DND-41 (cell line): ENCODE measurements around the gene TMEM61.
"Not testable (repeated sequence)": the region's sequence is repeated elsewhere in the genome, so short reads cannot be mapped to it uniquely, and the experiment has no call there.

Source experiments
- ATAC-seq: fragments of 200-7000 bp; cut with Tn5 transposase; 3 replicates; pipeline ENCODE4 v1.9.1; 2021; ENCODE audit warnings: low read depth; ENCODE audit not compliant: insufficient read depth
- DNase-seq: peaks from one replicate; pipeline ENCODE4 v3.0.0-alpha.2; 2020
- H2AFZ ChIP-seq: 2 replicates; pipeline ENCODE4 v1.6.0; 2012; ENCODE audit warnings: low read depth, low read length
- H3K27ac ChIP-seq: 2 replicates; pipeline ENCODE4 v1.5.1; 2012; ENCODE audit warnings: low read length, inconsistent platforms
- H3K27me3 ChIP-seq: fragments of 200-600 bp; sonication (generic); 2 replicates; pipeline ENCODE4 v1.6.0; 2012; ENCODE audit warnings: low read length, mild to moderate bottlenecking, inconsistent platforms; ENCODE audit not compliant: insufficient read depth, poor library complexity
- H3K36me3 ChIP-seq: 2 replicates; pipeline ENCODE4 v1.5.1; 2012; ENCODE audit warnings: low read length, inconsistent platforms; ENCODE audit not compliant: insufficient read depth
- H3K4me1 ChIP-seq: 2 replicates; pipeline ENCODE4 v1.5.1; 2012; ENCODE audit warnings: mild to moderate bottlenecking, low read length; ENCODE audit not compliant: insufficient read depth
- H3K4me2 ChIP-seq: 2 replicates; pipeline ENCODE4 v1.6.0; 2012; ENCODE audit warnings: mild to moderate bottlenecking, moderate library complexity, low read length, inconsistent platforms; ENCODE audit not compliant: insufficient read depth
- H3K4me3 ChIP-seq, 2 experiments: fragments of 200-600 bp in 1 of 2; shearing (Covaris generic) in 1 of 2; 2 replicates each; pipeline ENCODE4 v1.5.1; 2012 to 2016; ENCODE audit warnings: inconsistent platforms in 2 of 2, low read length in 2 of 2, mild to moderate bottlenecking in 2 of 2, low read depth in 1 of 2, moderate library complexity in 1 of 2
- H3K79me2 ChIP-seq: 2 replicates; pipeline ENCODE4 v1.6.0; 2012; ENCODE audit warnings: low read length, inconsistent platforms; ENCODE audit not compliant: insufficient read depth
- H3K9ac ChIP-seq: 2 replicates; pipeline ENCODE4 v1.6.0; 2012; ENCODE audit warnings: low read depth, mild to moderate bottlenecking, inconsistent platforms, low read length, moderate library complexity
- H3K9me3 ChIP-seq: 2 replicates; pipeline ENCODE4 v1.5.1; 2012; ENCODE audit warnings: low read length, moderate library complexity, mild to moderate bottlenecking, inconsistent platforms; ENCODE audit not compliant: insufficient read depth, severe bottlenecking
- H4K20me1 ChIP-seq: 2 replicates; pipeline ENCODE4 v1.6.0; 2012; ENCODE audit warnings: low read length; ENCODE audit not compliant: insufficient read depth
- EZH2 ChIP-seq: IDR thresholded peaks from 3 replicates; pipeline ENCODE4 v1.6.1; 2012; ENCODE audit warnings: borderline replicate concordance, low read depth, mild to moderate bottlenecking, moderate library complexity, low read length, inconsistent platforms; ENCODE audit not compliant: severe bottlenecking
- TF ChIP-seq, protein P1 (sequence below): IDR thresholded peaks from 2 replicates; pipeline ENCODE4 v1.5.1; 2012; ENCODE audit warnings: borderline replicate concordance, low read length, moderate library complexity, mild to moderate bottlenecking; ENCODE audit not compliant: poor library complexity, severe bottlenecking; ENCODE audit errors: extremely low read depth

Gene TMEM61

GRCh38 chr1:54936791-54937190, 43.6 kb upstream of the TMEM61 start:
- Histone ChIP-seq H3K27ac (no peak overlapping the region), H3K36me3 (no peaks in the 10 kb centered on the region), H3K27me3 (peaks cover 5% of the 10 kb centered on the region), H3K79me2 (no peaks in the 10 kb centered on the region), H3K9me3 (no peaks in the 10 kb centered on the region), H3K4me1 (no peaks in the 10 kb centered on the region), H3K9ac (no peak overlapping the region), H3K4me3 (no peak overlapping the region), H3K4me2 (no peak overlapping the region), H4K20me1 (no peaks in the 10 kb centered on the region), H2AFZ (no peak overlapping the region)
- DNase-seq, result no peak
- no peak for TF ChIP-seq EZH2
- no peak for ATAC-seq

- peaks cover 5% of the 10 kb centered on the region for H3K27me3 ChIP-seq
- no peak overlapping the region for H3K9ac ChIP-seq
- H3K36me3 ChIP-seq, result no peaks in the 10 kb centered on the region
- H4K20me1 ChIP-seq, result no peaks in the 10 kb centered on the region
- H2AFZ ChIP-seq, result no peak overlapping the region
- no peak overlapping the region for H3K4me3 ChIP-seq
- DNase-seq, result no peak
- H3K4me1 ChIP-seq, result no peaks in the 10 kb centered on the region
- TF ChIP-seq EZH2, result no peak
- TF ChIP-seq, protein P1, sequence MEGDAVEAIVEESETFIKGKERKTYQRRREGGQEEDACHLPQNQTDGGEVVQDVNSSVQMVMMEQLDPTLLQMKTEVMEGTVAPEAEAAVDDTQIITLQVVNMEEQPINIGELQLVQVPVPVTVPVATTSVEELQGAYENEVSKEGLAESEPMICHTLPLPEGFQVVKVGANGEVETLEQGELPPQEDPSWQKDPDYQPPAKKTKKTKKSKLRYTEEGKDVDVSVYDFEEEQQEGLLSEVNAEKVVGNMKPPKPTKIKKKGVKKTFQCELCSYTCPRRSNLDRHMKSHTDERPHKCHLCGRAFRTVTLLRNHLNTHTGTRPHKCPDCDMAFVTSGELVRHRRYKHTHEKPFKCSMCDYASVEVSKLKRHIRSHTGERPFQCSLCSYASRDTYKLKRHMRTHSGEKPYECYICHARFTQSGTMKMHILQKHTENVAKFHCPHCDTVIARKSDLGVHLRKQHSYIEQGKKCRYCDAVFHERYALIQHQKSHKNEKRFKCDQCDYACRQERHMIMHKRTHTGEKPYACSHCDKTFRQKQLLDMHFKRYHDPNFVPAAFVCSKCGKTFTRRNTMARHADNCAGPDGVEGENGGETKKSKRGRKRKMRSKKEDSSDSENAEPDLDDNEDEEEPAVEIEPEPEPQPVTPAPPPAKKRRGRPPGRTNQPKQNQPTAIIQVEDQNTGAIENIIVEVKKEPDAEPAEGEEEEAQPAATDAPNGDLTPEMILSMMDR, result no peak
- H3K27ac ChIP-seq, result no peak overlapping the region
- no peaks in the 10 kb centered on the region for H3K9me3 ChIP-seq
- ATAC-seq, result no peak
- no peak overlapping the region for H3K4me2 ChIP-seq
- H3K79me2 ChIP-seq, result no peaks in the 10 kb centered on the region
Measured at GRCh38 chr1:54937469-54937868, 43.0 kb upstream of the TMEM61 start.

DNA sequence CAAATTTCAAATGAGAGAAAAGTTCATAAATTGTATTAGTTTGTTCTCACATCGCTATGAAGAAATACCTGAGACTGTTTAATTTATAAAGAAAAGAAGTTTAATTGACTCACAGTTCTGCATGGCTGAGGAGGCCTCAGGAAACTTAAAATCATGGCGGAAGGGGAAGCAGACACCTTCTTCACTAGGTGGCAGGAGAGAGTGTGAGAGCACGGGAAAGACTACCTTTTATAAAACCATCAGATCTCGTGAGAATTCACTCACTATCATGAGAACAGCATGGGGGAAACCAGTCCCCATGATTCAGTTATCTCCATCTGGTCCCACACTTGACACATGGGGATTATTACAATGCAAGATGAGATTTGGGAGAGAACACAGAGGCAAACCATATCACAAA, 41.5 kb upstream of the TMEM61 start:
- H3K9me3 ChIP-seq, DNase-seq, H3K36me3 ChIP-seq, H3K4me2 ChIP-seq, H3K27me3 ChIP-seq, H4K20me1 ChIP-seq, H3K27ac ChIP-seq, H3K79me2 ChIP-seq, H3K4me1 ChIP-seq, H2AFZ ChIP-seq, H3K4me3 ChIP-seq, ATAC-seq, H3K9ac ChIP-seq: not testable (repeated sequence)

DNA sequence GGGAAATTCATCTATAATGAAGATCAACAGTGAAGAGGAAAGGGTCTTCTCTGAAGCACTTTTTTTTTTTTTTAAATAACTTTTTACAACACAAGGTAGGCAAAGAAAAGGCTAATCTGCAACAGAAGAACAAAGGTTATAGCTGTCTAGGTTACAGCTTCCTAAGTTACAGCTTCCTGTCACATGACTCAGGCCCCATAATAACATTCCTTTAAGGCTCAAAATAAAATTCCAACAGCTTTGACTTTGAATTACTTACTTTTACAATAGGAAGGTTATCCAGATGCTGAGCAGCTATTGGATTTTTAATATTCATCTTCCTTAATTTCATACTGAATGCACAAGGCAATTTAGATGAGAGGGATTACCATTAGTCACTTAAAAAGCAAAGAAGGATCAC, 40.4 kb upstream of the TMEM61 start:
- Histone ChIP-seq H3K27ac (no peak overlapping the region), H3K4me3 (no peak overlapping the region), H4K20me1 (no peaks in the 10 kb centered on the region), H3K79me2 (no peaks in the 10 kb centered on the region), H3K4me1 (no peaks in the 10 kb centered on the region), H3K9me3 (no peaks in the 10 kb centered on the region), H3K36me3 (no peaks in the 10 kb centered on the region), H3K27me3 (peaks cover 5% of the 10 kb centered on the region), H2AFZ (no peak overlapping the region), H3K9ac (no peak overlapping the region), H3K4me2 (no peak overlapping the region)
- TF ChIP-seq, protein P1, result no peak
- no peak for TF ChIP-seq EZH2
- ATAC-seq, result no peak
- no peak for DNase-seq

GRCh38 chr1:54942976-54943375, 37.5 kb upstream of the TMEM61 start:
- Histone ChIP-seq H3K27me3 (peaks cover 5% of the 10 kb centered on the region), H3K4me3 (no peak overlapping the region), H2AFZ (no peak overlapping the region), H3K4me2 (no peak overlapping the region), H4K20me1 (no peaks in the 10 kb centered on the region), H3K36me3 (no peaks in the 10 kb centered on the region), H3K9me3 (no peaks in the 10 kb centered on the region), H3K4me1 (no peaks in the 10 kb centered on the region), H3K27ac (no peak overlapping the region), H3K9ac (no peak overlapping the region), H3K79me2 (no peaks in the 10 kb centered on the region)
- DNase-seq (no peak), ATAC-seq (no peak)
- TF ChIP-seq EZH2, result no peak
- TF ChIP-seq, protein P1, result no peak
